22Rv1 (cell line): ENCODE data around the gene ZNF157.

Source experiments
- ZFX ChIP-seq: fragments of 450-650 bp; IDR thresholded peaks from 2 replicates; pipeline ENCODE4 v1.6.1; 2017; ENCODE audit warnings: antibody characterized with exemption, borderline replicate concordance
- TF ChIP-seq, protein P1 (sequence below): fragments of 450-650 bp; IDR thresholded peaks from 2 replicates; pipeline ENCODE4 v1.5.1; 2017; ENCODE audit warnings: mild to moderate bottlenecking

DNA sequence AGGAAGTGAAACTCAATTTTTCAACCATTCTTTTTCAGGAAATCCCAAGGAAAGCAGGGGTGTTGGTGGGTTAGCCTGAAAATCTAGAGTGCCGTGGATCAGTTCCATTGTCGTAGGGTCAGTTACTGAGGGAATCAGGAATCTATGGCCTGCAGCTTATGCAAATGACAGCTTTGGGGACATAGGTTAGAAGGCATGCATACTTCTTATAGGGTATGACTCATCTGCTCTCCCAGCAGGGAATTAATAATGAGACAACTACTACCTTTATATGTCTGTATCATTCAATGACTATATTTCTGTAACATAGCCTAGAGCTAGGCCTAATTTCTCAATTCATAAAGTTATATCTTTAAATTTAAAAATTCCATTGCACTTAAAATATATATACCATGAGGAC is 76.1 kb downstream of the ZNF157 start:
- TF ChIP-seq, protein P1, sequence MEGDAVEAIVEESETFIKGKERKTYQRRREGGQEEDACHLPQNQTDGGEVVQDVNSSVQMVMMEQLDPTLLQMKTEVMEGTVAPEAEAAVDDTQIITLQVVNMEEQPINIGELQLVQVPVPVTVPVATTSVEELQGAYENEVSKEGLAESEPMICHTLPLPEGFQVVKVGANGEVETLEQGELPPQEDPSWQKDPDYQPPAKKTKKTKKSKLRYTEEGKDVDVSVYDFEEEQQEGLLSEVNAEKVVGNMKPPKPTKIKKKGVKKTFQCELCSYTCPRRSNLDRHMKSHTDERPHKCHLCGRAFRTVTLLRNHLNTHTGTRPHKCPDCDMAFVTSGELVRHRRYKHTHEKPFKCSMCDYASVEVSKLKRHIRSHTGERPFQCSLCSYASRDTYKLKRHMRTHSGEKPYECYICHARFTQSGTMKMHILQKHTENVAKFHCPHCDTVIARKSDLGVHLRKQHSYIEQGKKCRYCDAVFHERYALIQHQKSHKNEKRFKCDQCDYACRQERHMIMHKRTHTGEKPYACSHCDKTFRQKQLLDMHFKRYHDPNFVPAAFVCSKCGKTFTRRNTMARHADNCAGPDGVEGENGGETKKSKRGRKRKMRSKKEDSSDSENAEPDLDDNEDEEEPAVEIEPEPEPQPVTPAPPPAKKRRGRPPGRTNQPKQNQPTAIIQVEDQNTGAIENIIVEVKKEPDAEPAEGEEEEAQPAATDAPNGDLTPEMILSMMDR: no peak
- TF ChIP-seq ZFX: no peak
